Stimulated activated CD8-positive, alpha-beta memory T cell treated with anti-CD3 and anti-CD28 coated beads, Interleukin-12 subunit alpha, Interleukin-12 subunit beta, amount 100 ng/mL, for 24 hours (primary cell): ENCODE measurements around the gene ANKDD1B.
"Not testable (repeated sequence)": the region's sequence is repeated elsewhere in the genome, so short reads cannot be mapped to it uniquely, and the experiment has no call there.

Experiments used
- DNase-seq: peaks from one replicate; pipeline ENCODE4 v3.0.0-alpha.2; 2020; ENCODE audit errors: extremely low read depth

Gene ANKDD1B

DNA sequence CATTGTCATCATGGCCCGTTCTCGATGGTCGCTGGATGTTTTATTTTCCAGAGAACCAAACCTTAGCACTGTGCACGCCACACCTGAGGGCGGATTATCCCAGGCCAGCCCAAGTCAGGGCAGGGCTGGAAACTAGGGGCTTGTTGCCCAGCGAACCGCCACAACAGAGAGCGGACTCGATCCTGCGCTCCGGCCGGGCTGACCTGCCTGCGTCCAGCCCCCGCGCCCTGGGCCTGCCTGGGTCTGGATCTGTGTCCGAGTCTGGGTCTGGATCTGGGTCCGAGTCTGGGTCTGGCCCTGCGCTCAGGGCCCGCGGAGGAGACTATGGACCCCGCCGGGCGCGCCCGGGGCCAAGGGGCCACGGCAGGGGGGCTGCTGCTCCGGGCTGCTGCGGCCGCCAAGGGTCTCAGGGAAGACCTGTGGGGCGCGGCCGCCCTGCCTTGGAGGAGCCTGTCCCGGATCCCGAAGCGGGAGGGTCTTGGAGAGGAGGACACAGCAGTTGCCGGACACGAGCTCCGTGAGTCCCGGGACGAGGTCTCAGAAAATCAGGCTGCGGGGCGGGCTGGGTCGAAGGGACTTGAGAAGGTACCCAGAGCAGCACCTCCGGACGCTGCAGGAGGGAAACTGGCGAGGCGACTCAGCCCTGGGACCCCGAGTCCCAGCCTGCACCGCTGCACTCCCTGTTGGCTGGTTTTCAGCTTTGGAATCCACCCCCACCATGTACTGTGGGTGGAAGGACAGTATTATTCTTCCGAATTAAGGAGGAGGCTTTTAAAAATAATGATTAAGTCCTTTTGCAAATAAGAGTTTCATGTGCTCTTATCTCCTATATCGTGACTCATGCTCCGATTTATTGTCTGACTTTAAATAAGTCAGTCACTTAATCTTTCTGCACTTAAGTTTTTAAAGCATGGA is at the start of gene ANKDD1B:
ANKDD1B (plus strand) TSS at position 143 of the 915 bp plus-strand sequence; CDS start at position 325, 182 bp downstream.
- no peak for DNase-seq

GRCh38 chr5:75565991-75566709 is 45.1 kb upstream of the ANKDD1B start:
- not testable (repeated sequence) for DNase-seq

DNA sequence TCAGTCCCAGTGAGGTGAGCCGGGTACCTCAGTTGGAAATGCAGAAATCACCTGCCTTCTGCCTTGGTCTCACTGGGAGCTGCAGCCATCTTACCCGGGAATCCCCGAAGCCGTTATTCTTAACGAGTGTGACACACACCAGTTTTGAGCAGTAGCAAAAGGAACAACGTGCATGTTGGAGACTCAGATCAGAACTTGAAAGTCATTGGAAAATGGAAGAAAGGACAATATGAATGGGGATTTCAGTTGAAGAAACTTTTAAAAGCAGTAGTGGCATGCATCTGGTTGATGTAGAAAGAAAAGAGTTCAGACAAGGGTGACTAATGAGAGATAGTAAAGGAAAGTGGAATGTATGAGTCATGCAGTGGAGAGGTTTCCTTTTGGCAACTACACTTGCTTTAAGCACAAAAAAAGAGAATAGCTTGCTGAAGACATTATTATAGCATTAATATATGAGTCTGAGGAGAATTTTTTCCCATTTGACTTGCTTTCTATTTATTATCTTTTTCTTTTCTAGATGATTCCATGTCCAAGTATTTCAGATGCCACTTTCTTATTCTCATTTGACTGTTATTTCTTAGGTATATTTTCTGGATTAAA is 44.4 kb upstream of the ANKDD1B start:
- DNase-seq, result peak; percentile 10

DNA sequence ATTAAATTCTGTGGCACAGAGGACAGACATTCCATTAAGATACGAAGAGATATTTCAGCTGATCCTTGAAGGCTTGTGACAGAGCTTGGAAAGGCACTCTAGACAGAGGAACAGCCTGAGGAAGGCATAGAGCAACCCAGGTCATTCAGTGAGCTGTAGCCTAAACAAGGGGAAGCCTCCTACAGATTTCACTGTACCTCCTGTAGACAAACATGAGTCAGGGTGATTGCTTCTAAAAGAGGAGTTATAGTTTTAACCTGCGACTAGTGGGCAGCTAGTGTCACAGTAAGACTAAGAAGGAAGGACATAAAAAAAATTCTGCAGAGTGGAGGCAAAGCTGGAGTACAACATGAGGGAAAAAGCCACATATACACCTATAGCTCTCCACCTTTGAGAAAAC is 43.5 kb upstream of the ANKDD1B start:
- DNase-seq, result no peak

- no peak for DNase-seq
These were observed 43.1 kb upstream of the ANKDD1B start for GRCh38 chr5:75568202-75568601.

DNA sequence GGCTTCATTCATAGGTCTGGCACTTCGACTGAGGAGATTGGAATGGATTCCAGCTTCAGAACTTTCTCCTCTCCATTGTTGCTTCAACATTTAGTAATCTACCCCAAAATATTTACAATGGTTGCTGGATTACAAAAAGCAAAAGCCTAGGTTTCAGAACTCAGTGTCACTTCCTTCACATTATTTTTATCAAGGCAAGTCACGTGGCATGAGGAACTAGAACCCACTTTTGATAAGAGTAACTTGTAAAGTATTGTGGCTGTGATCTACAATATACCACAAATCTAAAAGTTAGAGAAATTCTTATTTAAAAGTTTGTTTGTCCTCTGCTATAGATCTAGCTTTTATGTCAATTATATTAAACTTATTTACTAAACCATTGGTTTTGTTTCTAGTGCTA is 39.7 kb upstream of the ANKDD1B start:
- DNase-seq, result no peak

GRCh38 chr5:75574791-75575190 is 36.5 kb upstream of the ANKDD1B start:
- DNase-seq, result no peak

DNA sequence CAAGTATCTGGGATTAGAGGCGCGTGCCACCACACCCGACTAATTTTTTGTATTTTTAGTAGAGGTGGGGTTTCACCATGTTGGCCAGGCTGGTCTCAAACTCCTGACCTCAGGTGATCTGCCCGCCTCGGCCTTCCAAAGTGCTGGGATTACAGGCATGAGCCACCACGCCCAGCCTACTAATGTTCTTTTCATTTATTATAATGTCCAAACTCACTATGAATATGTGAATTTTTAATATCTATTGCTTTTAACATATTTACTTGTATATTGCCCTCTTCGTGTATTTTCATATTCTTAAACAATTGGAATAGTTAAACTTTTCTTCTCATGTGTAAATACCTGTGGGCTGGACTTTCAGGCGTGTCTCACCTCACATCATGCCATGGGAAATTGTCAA is 33.0 kb upstream of the ANKDD1B start:
- DNase-seq, result not testable (repeated sequence)

DNA sequence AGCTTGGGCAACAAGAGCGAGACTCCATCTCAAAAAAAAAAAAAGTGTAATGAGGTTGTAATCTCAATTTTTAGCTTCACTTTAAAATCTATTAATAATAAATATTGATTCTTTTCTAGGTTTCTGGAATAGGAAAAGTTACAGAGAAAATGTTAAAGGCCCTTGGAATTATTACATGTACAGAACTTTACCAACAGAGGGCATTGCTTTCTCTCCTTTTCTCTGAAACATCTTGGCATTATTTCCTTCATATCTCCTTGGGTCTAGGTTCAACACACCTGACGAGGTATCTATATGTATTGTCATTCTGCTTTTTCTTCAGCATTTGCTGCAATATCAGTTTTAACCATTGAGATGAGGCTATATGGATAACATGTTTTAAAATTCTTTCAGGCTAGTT is 26.6 kb upstream of the ANKDD1B start:
- no peak for DNase-seq

DNA sequence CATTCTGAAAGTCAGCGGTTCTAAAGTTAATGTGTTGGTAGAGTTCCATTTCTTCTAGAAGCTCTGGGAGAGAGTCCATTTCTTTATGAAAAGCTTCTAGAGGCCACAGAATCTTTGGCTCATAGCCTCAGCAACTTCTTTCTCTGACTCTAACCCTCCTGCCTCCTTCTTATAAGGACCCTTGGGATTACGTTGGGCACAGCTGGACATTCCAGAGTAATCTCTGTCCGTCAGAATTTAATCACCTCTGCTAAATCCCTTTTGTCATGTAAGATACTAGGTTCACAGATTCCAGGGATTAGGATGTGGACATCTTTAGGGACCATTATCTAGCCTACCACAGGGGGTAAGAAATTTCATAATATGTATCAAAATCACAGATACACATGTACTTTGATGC is 22.6 kb upstream of the ANKDD1B start:
- DNase-seq, result no peak

DNA sequence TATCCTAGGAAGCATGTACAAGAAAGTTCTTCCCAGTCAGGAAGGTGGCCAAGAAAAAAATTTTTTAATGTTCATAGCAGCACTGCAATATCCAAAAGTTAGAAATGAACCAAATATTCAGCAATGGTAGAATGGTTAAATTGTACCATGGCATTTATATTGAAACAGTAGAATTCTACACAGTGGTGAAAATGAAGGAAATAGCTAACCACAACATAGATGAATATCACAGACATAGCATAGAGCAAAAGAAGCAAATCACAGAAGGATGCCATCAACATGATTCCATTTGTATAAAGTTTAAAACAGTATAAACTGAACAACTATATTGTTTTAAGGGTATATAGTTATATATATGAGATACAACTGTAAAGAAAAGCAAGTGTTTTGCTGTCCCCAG is 10.7 kb upstream of the ANKDD1B start:
- no peak for DNase-seq

DNA sequence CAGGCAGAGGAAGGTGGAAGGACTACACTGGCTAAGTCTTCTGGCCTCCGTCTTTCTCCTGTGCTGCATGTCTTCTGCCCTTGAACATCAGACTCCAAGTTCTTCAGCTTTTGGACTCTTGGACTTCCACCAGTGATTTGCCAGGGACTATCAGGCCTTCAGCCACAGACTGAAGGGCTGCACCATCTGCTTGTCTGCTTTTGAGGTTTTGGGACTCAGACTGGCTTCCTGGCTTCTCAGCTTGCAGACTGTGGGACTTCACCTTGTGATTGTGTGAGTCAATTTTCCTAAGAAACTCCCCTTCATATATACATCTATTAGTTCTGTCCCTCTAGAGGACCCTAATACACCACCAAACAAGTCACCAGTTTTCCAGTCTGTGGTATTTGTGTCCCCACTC is 9.7 kb upstream of the ANKDD1B start:
- DNase-seq, result no peak

- DNase-seq, result no peak
These were observed 9.3 kb upstream of the ANKDD1B start for GRCh38 chr5:75601996-75602395.

- DNase-seq, result no peak
These were observed 7.9 kb upstream of the ANKDD1B start for GRCh38 chr5:75603371-75603770.

GRCh38 chr5:75603821-75604220 is 7.4 kb upstream of the ANKDD1B start:
- DNase-seq, result no peak

DNA sequence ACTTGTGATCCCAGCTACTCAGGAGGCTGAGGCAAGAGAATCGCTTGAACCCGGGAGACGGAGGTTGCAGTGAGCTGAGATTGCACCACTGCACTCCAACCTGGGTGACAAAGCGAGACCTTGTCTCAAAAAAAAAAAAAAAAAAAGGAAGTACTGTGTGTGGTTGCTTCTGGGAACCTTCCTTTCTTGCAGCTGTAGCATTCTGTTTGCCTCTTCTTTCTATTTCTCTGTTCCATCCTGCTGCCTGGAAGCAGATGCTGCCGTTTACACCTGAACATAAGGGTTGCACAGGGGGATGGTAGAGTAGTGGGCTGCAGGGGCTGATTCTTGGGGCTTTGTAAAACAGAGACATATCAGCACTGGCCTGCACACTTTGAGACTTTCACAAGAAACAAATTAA is 3.9 kb upstream of the ANKDD1B start:
- DNase-seq, result not testable (repeated sequence)

DNA sequence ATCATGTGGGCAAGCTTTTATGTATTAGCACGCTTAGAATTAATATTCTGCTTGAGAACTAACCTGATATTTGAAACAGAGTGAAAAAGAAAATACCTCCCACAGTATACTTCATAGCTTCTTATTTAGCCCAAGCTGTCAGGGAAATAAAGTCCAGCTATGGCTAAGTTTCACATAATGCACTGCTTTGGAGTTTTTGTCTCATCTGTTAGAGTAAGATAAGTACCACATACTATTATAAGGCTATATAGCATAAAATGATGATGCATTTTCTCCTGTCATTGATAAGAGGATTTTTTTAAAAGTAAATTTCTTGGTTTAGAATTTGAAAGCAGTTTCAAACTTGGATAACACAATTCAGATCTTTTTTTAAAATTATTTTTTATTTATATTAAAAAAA is 2.4 kb upstream of the ANKDD1B start:
- no peak for DNase-seq

DNA sequence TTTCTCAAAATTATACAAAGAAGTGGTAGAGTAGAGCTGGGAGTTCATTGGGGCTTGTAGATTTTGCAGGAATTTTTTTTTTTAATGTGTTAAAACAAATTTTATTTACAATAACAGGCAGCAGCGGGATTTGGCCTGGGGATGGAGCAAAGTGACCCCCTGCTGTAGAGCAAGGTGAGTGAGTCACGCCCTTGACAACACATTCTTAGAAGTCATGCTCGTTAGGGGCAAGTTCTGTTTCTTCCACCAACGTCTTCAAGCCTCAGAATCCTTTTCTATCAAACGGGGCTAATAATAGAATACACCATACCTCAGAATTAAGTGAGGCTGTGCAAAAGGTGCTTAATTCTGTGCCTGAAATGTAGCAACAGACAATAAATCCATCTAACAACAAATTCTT is 1.1 kb upstream of the ANKDD1B start:
- DNase-seq, result no peak

GRCh38 chr5:75610859-75611310 is 368 bp upstream of the ANKDD1B start:
- DNase-seq, result not testable (repeated sequence)

- DNase-seq, result no peak
These were observed 945 bp downstream of the ANKDD1B start for GRCh38 chr5:75612226-75612569.

DNA sequence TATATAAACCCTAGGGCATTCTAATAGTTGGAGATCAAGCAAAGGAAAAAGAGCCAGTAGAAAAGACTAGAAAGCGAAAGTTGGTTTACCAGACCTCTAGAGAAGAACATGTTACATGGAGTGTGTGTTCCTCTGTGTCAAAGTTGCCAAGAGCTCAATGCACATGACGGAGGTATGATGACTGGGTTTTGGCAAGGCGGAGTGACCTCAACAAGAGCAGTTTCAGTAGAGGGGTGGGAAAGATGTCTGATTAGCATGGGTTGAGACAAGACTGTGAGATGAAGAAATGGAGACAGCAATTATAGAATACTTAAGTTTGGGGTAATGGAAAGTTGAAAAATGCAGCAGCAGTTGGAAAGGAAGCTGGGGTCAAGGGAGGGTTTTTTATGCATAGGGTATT is 1.6 kb downstream of the ANKDD1B start:
- no peak for DNase-seq

DNA sequence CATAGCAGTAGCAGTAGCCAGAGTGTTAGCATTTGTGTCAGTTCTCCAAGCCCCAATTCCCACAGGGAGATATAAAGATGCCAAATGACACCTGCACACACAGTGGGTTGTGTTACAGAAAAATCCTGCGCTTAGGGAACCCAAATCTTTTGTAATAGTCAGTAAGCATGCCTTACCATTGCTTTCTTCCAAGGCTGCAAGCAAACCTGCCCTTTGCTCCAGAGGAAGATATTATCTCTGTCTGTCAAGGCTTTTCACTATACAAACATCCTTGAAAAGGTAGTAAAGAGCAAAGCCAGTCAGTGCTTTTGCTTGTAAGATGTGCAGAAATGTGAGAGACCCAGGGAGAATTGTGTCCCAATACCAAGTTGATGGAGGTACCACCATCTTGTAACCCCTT is 2.9 kb downstream of the ANKDD1B start:
- DNase-seq, result no peak
